ENCODE measurements around the gene SHISA9.

Gene SHISA9

DNA sequence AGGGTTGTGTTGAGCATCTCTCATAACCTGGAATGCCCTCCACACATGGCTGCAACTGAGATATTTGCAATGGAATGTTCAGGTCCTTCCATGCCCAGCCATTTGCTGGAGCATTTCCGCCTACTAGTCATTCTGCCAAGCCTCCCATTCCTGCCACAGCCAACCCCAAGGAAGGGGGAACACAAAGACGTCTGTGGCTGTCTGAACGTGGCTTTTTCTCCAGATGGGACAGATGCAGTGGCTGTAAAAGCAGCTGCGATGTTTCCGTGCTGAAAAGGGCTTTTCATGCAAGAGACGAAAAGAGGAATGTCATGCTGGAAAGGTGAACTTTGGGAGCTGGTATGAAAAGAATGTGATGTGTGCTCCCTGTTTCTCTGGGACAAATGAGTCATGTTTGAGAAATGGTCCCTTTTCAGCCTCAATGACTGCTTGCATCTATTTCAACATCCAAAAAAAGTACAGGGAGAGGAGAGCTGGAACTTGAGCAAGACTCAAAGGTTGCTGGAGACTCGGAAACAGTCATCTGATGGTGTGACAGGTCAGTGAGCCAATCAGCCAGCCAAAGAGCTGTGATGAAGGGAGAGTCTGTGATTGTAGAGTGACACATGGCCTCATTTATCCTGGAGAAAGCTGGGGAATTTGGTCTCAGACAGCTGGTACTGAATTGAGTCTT, 208.9 kb downstream of the SHISA9 start:
- DNase-seq (ENCODE audit: low read depth in 2 of 2, low spot score in 1 of 2) = no peak

DNA sequence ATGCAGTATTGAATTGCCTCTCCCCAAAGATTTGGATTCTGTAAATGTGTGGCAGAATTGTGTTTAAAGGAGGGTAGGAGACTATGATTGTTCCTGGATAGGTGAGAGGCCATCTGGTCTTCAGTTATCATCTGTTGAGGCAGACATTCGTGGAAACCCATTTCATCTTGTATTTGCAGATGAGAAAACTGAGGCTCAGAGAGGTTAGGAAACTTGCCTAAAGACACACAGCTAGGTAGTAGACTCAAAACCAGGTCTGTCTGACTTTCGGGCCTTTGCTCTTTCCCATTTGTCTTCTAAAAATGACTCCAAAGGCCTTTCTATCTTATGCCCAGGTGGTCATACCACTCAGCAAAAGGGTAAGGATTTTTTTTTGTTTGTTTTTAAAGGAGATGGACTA, 210.3 kb downstream of the SHISA9 start:
- no peak for DNase-seq (ENCODE audit: low read depth in 2 of 2, low spot score in 1 of 2)

DNA sequence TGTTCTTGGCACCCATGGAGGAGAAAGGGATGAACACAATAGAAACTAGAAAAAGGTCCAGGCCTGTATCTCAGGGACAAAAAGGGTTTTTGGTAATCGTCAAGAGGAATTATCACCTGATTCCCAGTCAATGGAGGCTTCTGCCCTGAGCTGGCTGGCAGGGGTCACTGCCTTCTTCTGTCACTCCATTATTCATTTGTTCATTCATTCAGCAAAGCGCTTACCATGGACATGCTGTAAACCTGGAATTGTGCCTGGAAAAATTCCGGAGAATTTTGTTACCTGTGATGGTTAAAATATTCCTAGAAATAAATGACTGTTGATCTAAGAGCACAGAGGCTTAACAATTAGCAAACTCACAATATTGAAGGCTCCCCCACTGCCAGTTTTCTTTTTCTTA, 212.3 kb downstream of the SHISA9 start:
- DNase-seq (ENCODE audit: low read depth in 2 of 2, low spot score in 1 of 2) = no peak

DNA sequence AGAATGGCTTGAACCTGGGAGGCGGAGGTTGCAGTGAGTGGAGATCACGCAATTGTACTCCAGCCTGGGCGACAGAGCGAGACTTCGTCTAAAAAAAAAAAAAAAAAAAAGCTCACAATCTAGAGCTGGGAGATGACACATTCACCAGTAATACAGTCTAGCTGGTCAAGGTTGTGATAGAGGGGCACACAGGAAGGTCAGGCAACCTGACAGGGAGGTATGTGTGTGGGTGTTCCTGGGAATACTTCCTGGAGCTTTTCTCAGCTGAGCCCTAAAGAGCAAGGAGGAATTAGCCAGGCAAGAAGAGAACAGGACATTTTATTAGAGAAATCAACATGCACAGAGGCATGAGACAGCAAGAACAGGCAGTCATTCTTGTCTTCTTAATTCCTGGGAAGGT, 216.7 kb downstream of the SHISA9 start:
- DNase-seq (ENCODE audit: low read depth in 2 of 2, low spot score in 1 of 2) = no peak

DNA sequence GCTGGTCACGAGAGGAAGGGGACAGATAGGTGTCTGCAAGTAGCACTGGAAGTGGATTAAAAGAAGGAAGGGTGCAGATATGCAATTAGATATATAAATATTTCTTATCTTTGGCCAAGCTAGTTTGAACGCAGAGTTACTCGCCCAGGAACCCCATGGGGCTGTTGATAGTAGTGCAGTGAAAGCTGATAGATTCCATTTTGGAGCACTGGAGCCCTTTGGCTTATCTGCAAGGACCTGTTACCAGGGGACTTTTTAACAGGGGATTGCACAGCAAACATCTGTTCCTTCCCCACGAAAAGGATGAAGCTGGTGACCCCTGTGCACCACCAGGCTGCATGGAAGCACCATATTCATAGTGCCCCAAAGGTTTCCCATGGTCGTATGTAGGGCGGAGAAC, 218.7 kb downstream of the SHISA9 start:
- DNase-seq (ENCODE audit: low read depth in 2 of 2, low spot score in 1 of 2) = no peak

DNA sequence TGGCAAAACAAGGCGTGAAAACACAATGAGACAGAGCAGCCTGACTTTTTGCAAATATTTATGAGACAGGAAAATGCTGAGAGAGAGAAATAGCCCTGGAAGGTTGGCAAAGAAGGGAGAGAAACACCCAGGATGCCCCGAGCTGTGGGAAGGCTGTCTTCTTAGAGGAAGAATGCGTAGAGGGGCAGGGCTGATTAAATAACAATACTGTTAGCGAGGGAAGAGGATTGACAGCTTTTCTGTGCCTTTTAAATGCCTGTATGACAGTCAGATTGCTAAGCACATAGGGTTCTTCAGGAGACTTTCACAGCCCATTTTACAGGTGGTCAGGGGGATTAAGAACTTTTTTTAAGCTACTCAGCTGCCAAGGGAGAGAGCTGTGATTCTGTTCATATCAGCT, 219.2 kb downstream of the SHISA9 start:
- DNase-seq (ENCODE audit: low read depth in 2 of 2, low spot score in 1 of 2) = no peak

DNA sequence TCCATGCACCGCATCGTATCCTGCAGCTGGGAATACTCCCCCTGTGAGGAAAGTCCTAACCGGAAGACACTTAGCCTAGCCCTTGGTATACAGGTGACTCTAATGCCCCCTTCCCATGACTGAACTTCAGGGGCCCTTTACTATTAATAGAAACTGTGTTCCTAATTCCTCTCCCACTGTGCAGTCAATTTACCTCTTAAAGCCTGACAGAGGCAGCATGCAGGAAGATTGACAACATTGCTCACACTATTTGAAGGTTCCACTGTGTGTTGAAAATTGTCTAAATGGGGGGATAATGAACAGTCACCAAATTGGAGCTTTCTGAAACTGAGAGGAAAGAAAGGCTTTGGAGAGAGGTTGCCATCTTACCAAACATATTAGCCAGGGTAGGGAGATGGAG, 222.6 kb downstream of the SHISA9 start:
- no peak for DNase-seq (ENCODE audit: low read depth in 2 of 2, low spot score in 1 of 2)

DNA sequence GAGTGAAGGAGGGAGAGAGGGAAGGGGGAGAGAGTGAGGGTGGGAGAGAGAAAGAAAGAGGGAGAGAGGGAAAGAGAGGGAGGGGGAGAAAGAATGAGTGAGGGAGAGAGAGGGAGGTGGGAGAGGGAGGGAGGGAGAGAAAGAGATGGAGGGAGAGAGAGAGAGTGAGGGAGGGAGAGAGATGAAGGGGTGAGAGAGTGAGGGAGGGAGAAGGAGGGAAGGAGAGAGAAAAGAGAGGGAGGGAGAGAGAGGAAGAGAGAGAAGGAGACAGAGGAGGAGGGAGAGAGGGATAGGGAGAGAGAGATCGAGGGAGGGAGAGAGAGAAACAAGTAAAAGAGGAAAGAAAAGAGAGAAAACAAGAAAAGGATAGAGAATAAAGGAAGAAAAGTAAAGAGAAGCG, 225.7 kb downstream of the SHISA9 start:
- no peak for DNase-seq (ENCODE audit: low read depth in 2 of 2, low spot score in 1 of 2)

DNA sequence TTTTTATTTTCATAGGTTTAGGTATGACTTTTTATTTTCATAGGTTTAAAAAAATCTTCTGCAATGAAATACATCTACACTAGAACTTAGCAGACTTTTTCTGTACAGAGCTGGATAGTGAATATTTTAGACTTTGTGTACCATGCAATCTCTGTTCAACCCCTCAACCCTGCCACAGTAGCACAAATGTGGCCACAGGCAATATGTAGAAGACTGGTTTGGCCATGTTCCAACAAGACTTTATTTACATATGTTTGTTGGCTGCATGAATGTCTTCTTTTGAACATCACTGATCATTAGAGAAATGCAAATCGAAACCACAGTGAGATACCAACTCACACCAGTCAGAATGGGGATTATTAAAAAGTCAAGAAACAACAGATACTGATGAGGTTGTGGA, 229.2 kb downstream of the SHISA9 start:
- DNase-seq (ENCODE audit: low read depth in 2 of 2, low spot score in 1 of 2) = no peak

DNA sequence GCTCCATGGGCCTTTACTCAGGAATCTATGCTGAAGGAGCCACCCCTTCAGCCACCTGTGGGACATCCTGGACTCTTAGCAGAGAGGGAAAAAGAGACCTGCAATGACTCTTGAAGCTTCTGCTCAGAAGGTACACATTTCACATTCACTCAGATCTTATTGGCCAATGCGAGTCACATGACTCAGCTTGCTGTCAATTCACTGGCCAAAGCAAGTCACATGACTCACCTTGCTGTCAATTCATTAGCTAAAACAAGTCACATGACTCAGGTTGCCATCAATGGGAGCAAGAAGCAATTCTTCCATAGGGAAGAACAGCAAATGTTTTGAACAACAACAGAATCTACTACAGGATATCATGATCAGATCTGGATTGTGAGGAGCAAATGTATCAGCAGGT, 233.4 kb downstream of the SHISA9 start:
- no peak for DNase-seq (ENCODE audit: low read depth in 2 of 2, low spot score in 1 of 2)

DNA sequence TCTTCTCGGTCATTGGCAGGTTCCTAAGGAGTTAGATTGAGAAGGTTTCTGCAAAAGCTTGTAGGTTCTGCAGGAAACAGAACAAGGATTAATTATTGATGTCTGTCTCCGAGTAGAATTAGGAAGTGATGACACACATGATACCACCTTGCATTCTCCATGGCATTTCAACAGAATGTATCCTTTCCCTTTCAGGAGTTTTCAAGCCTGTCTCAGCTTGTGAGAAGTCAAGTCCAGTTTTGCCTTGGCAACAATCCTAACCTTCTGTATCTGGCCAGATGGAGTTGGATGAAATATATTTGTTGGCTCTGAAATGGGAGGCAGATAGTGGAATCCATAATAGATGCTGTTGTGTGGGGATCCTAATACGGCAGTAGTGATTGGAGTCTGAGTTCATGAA, 235.5 kb downstream of the SHISA9 start:
- no peak for DNase-seq (ENCODE audit: low read depth in 2 of 2, low spot score in 1 of 2)

DNA sequence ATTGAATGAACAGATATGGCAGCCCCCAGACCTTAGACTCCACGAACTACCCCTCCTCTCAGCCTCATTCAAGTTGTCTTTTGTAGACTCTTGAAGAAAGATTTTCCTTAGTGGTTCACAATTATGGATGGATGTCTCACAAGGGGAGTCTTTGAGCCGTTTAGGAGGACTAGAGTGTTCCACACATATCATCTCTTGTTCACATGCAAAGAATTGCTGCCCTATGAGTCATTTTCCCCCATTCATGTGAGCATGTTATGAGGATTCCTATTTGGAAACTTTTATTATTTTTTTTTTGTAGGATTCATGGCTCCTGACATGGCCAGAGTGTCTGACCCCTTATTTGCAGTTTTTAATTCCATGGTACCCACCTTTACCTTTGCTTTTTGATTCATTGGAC, 237.1 kb downstream of the SHISA9 start:
- no peak for DNase-seq (ENCODE audit: low read depth in 2 of 2, low spot score in 1 of 2)

DNA sequence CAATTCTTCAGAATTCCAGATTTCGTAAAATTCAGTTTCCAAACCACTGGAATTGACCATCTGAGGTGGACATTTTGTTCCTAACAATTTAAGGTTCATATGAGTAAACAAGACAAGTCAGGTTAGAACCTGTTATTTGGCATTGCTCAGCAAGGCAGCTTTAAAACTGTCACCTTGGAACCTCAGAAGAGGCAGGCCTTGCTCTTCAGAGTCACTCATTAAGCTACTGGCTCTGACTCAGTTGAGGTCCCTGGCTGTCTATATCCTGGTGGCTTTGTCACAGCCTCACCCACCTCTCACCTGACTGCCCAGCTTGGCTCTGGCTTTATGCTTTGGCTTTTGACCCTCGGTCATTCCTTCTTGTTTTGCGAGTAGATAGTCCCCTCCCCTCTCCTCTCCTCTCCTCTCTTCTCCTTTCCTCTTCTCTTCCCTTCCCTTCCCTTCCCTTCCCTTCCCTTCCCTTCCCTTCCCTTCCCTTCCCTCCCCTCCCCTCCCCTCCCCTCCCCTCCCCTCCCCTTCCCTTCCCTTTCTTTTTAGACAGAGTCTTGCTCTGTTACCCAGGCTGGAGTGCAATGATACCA, 238.4 kb downstream of the SHISA9 start:
- no peak for DNase-seq (ENCODE audit: low read depth in 2 of 2, low spot score in 1 of 2)

DNA sequence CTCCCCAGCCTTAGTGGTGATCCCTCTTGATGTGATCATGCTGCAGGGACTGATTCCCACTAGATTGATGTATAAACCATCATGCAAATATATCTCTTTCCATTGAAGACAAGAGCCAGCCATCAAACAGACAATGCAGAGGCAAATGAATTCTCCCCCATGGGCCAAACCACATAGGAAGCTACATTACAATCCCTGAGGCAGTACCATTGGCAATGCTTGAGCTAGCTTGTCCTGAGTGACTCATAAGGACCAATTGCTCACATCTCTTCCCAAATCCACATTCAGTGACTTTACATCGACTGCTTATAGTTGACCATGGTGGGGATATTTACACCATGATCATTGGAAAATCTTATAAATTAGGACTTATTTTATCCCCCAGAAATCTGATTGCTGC, 242.2 kb downstream of the SHISA9 start:
- no peak for DNase-seq (ENCODE audit: low read depth in 2 of 2, low spot score in 1 of 2)

DNA sequence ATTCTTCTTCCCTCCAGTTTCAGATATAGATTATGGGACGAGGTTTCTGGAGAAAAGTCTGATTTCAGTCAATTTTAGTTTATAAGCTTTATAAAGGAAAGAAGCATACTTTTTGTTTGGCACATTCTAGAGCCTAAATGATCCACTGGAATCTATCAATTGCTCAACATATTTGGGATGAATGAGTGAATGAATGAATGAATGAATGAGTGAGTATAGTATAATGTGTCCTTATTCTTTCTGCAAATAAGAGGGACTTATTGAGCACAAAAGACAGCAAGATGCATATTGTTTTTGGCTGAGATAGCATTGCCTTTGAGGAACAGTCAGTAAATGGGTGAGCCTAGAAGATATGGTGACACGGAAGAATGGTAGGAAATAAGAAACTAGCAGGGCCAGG, 245.4 kb downstream of the SHISA9 start:
- DNase-seq (ENCODE audit: low read depth in 2 of 2, low spot score in 1 of 2) = no peak

DNA sequence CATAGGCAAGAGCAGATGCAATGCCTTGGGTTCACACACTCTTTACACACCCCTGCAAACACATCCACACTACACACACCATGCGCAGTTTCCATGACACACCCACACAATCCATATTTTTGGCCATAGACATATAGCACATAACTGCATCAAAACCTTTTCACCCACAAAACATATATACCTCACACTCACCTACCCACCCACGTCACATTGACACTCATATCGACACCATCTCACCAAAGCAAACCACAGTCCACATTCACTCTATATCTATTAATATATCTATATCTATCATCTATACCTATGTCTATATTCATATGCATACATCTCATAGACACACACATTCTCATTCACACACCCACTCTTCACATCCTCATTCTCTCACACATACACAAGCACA, 246.9 kb downstream of the SHISA9 start:
- no peak for DNase-seq (ENCODE audit: low read depth in 2 of 2, low spot score in 1 of 2)

DNA sequence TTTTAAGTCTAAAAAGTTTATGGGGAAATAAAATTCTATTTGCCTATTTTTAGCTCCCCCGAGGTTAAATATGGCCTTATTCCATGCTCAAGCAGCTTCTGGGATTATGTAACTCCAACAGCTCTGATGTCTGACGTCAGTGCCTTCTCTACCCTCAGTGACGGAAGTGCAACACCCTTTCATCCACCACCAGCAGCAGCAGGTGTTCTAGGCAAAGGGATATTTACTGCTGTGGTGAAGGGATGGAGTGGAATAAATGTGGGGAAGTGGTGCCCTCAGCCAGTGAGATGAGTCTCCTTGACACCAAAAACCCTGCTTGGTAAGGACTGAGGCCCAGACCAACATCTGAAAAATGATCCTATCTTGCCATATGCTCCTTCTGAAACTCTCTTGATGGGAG, 247.4 kb downstream of the SHISA9 start:
- DNase-seq (ENCODE audit: low read depth in 2 of 2, low spot score in 1 of 2) = no peak

DNA sequence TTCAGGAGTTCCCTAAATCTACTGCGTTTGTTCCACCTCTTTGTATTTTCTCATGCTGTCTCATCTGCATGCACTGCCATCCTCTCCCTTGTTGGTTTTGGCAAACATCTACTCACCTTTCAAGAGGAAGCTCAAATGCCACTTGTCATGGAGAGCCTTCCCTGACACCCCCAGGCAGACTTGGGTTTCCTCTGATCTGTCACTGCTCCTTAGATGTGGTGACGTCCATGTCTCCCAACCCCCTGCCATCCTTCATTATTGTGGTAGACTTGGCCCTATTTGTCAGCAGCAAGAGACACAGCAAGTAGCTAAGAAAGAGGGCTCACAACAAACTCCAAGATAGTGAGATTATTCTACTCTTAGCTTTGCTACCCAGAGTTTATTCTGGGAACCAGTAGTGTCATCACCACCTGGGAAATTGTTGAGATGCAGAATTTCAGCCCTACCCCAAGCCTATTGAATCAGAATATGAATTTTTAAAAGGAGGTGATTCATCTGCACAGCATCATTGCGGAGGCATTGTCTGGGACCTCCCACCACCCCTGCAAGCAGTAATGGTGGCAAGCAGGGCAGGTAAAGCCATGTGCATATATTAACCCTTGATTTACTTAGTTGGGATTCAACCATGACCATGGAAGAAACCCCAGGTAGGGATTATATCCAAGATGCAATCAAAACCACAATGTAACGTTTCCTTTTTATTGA, 248.9 kb downstream of the SHISA9 start:
- DNase-seq (ENCODE audit: low read depth in 2 of 2, low spot score in 1 of 2) = no peak

DNA sequence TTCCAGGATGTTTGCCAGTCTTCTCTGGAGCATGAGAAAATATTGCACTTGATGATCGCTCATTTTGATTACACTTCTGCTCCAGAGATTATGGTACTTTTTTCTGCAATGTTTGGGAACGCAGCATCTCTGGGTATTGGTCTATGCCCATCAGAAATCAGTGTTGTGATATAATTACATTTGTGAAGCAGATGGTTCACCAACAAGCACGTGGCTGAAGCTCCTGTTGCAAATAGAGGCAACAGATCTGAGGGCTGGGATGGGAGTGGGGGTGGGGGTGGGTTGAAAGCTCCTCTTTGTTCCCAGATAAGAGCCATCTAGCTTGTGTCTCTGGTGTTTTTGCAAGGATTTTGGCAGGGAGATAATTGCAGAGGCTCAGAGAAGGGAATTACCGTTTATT, 252.3 kb downstream of the SHISA9 start:
- no peak for DNase-seq (ENCODE audit: low read depth in 2 of 2, low spot score in 1 of 2)

DNA sequence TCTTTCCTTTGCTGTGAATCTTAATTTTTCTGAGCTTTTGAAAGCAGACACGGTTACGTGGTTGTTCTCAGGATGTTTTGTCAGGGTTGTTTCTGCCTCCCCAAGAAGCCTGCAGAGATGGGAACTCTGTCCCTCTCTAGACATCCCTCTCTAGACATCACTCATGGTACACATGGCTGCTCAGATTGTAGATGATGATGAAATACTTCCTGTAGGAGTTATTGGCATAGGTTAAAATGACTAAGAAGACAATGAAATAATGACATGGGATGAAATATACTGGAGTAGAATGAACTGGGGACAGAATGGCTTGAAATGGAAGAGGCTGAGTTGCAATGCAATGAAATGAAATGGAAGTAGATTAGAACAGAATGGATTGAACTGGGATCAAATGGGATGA, 253.4 kb downstream of the SHISA9 start:
- no peak for DNase-seq (ENCODE audit: low read depth in 2 of 2, low spot score in 1 of 2)

DNA sequence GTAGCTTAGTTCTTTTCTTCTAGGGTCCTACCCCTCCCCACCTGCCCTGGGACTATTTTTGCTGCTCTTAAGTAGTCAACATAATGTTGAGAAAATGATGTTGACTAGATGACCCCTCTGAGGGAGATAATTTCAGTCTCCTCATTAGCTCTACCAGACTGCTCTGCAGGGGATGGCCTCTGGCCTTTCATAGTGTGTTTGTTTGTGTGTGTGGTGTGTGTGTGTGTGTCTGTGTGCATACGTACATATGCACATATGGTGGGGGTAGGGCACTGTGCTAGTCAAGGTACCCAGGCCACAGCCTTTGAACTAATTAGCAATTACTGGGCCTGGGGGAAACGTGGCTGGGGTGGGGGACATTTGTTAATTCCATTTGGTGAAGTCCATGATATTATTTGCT, 254.0 kb downstream of the SHISA9 start:
- DNase-seq (ENCODE audit: low read depth in 2 of 2, low spot score in 1 of 2) = no peak

DNA sequence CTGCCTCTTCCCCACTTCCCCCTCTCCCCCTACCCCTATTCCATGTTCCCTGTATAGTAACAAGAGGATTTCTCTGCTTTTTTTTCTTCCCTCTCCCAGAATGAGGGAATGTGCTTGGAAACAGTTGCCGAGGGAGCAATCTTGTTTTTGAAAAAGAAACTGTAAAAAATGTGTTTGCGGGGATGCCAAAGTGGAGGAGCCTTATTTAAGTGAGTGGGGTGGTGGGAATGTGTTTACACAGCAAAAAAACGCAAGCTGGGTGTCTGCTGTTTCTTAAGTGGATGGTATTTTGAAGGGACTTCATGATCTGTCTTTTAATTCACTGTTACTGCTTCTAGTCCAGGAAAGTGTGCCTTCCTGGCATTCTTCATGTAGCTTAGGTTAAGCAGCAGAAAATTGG, 254.4 kb downstream of the SHISA9 start:
- DNase-seq (ENCODE audit: low read depth in 2 of 2, low spot score in 1 of 2) = no peak

DNA sequence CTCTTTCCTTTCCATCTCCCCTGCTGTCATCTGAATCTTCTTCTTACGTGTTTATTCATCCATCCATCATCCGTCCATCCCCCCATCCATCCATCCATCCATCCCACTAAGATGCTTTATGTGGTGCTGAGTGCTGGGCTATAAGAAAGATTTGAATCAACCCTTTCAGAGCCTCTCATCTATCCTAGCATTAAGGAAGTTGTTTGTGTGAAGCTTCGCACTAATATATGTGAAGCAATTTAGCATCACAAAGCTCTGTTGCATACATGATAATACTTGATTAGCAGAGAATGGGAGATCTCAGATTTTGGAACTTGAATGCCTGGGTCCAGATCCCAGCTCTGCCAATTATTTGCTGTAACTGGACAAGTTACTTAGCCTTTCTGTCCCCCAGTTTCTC, 255.7 kb downstream of the SHISA9 start:
- no peak for DNase-seq (ENCODE audit: low read depth in 2 of 2, low spot score in 1 of 2)
